Measurements from ENCODE around the gene NAV3. TPM values are rescaled to one million over a fixed set of nuclear protein-coding genes. Genes with fewer than 3 reads are reported as not detected.

Gene NAV3
- total and polyA plus RNA-seq, 4 donors: 1.6 to 12.5 (median 5.6) TPM

DNA sequence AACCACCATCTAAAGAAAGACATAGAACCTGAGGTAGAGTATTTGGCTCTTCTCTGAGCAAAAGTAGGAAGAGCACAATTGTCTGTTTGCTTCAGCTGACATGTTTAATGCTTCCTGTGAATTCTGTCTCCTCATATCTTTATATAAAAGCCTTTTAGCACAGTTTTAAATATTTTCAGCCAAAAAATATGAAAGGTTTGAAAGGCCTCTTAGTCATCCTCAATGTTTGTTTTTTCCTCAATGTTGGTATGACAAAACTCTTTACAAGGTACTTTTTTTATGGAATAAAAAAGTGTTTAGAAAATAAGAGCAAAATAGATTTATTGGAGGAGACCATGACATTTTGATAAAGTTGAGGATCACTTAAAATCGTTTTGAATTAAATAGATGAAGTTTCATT is 360.9 kb downstream of the NAV3 start:
- 74 to 83% methylated on average over 1 of the region's 1 CpG for WGBS, 2 donors
- Histone ChIP-seq H3K9ac (ENCODE audit: insufficient read depth in 1 of 2, low read length in 2 of 2) (no peak overlapping the region), H3K9me3 (ENCODE audit: control insufficient read depth in 4 of 4, insufficient read depth in 3 of 4, low read length in 3 of 4) (no peaks in the 10 kb centered on the region), H3K27me3 (ENCODE audit: control insufficient read depth in 3 of 3, insufficient read depth in 3 of 3, low read length in 2 of 3) (no peaks in the 10 kb centered on the region), H3K4me1 (ENCODE audit: control insufficient read depth in 5 of 5, insufficient read depth in 5 of 5, low read length in 5 of 5) (no peaks in the 10 kb centered on the region), H3K4me3 (no peak overlapping the region), H3K27ac (ENCODE audit: low read depth in 1 of 2, low read length in 1 of 2) (no peak overlapping the region), H3K36me3 (ENCODE audit: control insufficient read depth in 4 of 4, insufficient read depth in 4 of 4, low read length in 4 of 4) (peaks cover 0 to 7% (median 0%) of the 10 kb centered on the region in 4 donors)
- ATAC-seq (ENCODE audit: insufficient read depth, low FRiP score): no peak
- TF ChIP-seq, protein P1, sequence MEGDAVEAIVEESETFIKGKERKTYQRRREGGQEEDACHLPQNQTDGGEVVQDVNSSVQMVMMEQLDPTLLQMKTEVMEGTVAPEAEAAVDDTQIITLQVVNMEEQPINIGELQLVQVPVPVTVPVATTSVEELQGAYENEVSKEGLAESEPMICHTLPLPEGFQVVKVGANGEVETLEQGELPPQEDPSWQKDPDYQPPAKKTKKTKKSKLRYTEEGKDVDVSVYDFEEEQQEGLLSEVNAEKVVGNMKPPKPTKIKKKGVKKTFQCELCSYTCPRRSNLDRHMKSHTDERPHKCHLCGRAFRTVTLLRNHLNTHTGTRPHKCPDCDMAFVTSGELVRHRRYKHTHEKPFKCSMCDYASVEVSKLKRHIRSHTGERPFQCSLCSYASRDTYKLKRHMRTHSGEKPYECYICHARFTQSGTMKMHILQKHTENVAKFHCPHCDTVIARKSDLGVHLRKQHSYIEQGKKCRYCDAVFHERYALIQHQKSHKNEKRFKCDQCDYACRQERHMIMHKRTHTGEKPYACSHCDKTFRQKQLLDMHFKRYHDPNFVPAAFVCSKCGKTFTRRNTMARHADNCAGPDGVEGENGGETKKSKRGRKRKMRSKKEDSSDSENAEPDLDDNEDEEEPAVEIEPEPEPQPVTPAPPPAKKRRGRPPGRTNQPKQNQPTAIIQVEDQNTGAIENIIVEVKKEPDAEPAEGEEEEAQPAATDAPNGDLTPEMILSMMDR (IDR thresholded peaks at IDR 0.05; ENCODE audit: control extremely low read depth, extremely low read depth): no peak
- no peak for DNase-seq

DNA sequence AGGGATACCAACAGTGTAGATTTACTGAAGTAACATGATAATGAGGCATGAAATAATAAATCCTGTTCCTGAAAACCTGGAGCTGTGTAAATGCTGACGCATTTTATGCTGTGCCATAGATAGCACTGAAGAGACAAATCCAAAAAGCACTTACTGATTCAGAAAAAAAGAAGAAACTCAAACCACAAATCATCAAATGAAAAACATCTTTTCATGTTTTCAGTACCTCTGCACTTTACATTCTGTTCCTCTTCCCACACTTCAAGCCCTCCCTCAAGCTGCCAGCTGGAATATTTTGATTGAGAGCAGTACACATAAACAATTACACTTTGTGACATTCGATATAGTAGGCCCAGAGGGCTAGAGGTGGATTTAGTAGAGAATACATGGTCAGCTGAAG is 362.3 kb downstream of the NAV3 start:
- H3K9me3 ChIP-seq (ENCODE audit: control insufficient read depth in 4 of 4, insufficient read depth in 3 of 4, low read length in 3 of 4): no peaks in the 10 kb centered on the region
- TF ChIP-seq, protein P1 (IDR thresholded peaks at IDR 0.05; ENCODE audit: control extremely low read depth, extremely low read depth): no peak
- 75 to 79% methylated on average over 2 of the region's 2 CpGs for WGBS, 2 donors
- H3K4me3 ChIP-seq: no peak overlapping the region
- ATAC-seq (ENCODE audit: insufficient read depth, low FRiP score) (no peak), DNase-seq (no peak)
- no peaks in the 10 kb centered on the region for H3K27me3 ChIP-seq (ENCODE audit: control insufficient read depth in 3 of 3, insufficient read depth in 3 of 3, low read length in 2 of 3)
- H3K4me1 ChIP-seq (ENCODE audit: control insufficient read depth in 5 of 5, insufficient read depth in 5 of 5, low read length in 5 of 5): no peaks in the 10 kb centered on the region
- H3K9ac ChIP-seq (ENCODE audit: insufficient read depth in 1 of 2, low read length in 2 of 2): no peak overlapping the region
- H3K36me3 ChIP-seq (ENCODE audit: control insufficient read depth in 4 of 4, insufficient read depth in 4 of 4, low read length in 4 of 4): peaks cover 0 to 5% (median 0%) of the 10 kb centered on the region in 4 donors
- no peak overlapping the region for H3K27ac ChIP-seq (ENCODE audit: low read depth in 1 of 2, low read length in 1 of 2)

DNA sequence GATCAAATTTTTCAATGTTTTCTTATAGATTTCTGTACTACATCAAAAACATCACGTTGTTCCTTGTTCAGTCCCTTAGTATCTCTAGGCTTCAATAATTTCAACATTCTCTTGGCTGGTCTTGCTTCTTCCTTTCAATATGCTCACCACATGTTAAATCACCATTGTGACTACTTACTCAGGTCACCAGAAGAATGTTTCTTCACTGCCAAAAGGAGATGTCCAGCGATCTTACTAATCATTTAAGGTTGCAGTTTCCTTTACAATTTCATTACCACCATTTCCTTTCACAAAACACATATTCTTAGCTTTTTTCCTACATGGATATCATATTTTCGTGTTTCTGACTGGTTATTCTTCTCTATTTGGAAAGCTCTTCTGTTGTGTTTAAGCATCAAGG is 363.8 kb downstream of the NAV3 start:
- ATAC-seq (ENCODE audit: insufficient read depth, low FRiP score): no peak
- TF ChIP-seq, protein P1 (IDR thresholded peaks at IDR 0.05; ENCODE audit: control extremely low read depth, extremely low read depth): no peak
- H3K4me3 ChIP-seq: no peak overlapping the region
- no peaks in the 10 kb centered on the region for H3K4me1 ChIP-seq (ENCODE audit: control insufficient read depth in 5 of 5, insufficient read depth in 5 of 5, low read length in 5 of 5)
- no peak overlapping the region for H3K9ac ChIP-seq (ENCODE audit: insufficient read depth in 1 of 2, low read length in 2 of 2)
- no peaks in the 10 kb centered on the region for H3K27me3 ChIP-seq (ENCODE audit: control insufficient read depth in 3 of 3, insufficient read depth in 3 of 3, low read length in 2 of 3)
- no peak overlapping the region for H3K27ac ChIP-seq (ENCODE audit: low read depth in 1 of 2, low read length in 1 of 2)
- DNase-seq: no peak
- WGBS, 2 donors: 61 to 71% methylated on average over 3 of the region's 3 CpGs
- peaks cover 0 to 5% (median 0%) of the 10 kb centered on the region in 4 donors for H3K36me3 ChIP-seq (ENCODE audit: control insufficient read depth in 4 of 4, insufficient read depth in 4 of 4, low read length in 4 of 4)
- no peaks in the 10 kb centered on the region for H3K9me3 ChIP-seq (ENCODE audit: control insufficient read depth in 4 of 4, insufficient read depth in 3 of 4, low read length in 3 of 4)

DNA sequence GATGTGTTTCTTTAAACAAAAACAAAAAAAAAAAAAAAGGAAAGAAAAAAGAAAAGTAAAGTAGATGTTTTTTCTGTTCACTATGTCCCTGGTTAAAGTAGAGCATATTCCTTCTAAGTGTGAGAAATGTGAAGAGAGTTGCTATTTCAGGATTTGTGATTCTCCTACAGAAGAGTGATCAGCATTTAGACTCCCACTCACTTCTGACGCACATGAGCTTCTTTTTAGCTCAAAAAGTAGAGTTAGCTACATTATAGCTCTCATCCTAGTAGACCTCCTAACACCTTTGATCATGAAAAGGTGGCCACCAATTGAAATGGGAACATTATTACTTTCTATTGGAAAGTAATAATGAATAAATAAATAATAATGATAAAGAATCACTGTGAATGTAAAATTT is 368.2 kb downstream of the NAV3 start:
- 89 to 93% methylated on average over 1 of the region's 1 CpG for WGBS, 2 donors
- no peak overlapping the region for H3K4me3 ChIP-seq
- no peaks in the 10 kb centered on the region for H3K27me3 ChIP-seq (ENCODE audit: control insufficient read depth in 3 of 3, insufficient read depth in 3 of 3, low read length in 2 of 3)
- H3K27ac ChIP-seq (ENCODE audit: low read depth in 1 of 2, low read length in 1 of 2): no peak overlapping the region
- H3K4me1 ChIP-seq (ENCODE audit: control insufficient read depth in 5 of 5, insufficient read depth in 5 of 5, low read length in 5 of 5): no peaks in the 10 kb centered on the region
- no peak for ATAC-seq (ENCODE audit: insufficient read depth, low FRiP score)
- H3K9ac ChIP-seq (ENCODE audit: insufficient read depth in 1 of 2, low read length in 2 of 2): no peak overlapping the region
- TF ChIP-seq, protein P1 (IDR thresholded peaks at IDR 0.05; ENCODE audit: control extremely low read depth, extremely low read depth): no peak
- no peaks in the 10 kb centered on the region for H3K36me3 ChIP-seq (ENCODE audit: control insufficient read depth in 4 of 4, insufficient read depth in 4 of 4, low read length in 4 of 4)
- DNase-seq: no peak
- H3K9me3 ChIP-seq (ENCODE audit: control insufficient read depth in 4 of 4, insufficient read depth in 3 of 4, low read length in 3 of 4): no peaks in the 10 kb centered on the region

Measured in lung (tissue), 12 donors.